Karpas-422 (cell line): ENCODE measurements around the gene NTRK3. TPM values are rescaled to one million over a fixed set of nuclear protein-coding genes. Genes with fewer than 3 reads are reported as not detected.
A peak's percentile ranks its signal among the peaks of the same experiment; 100 is the strongest.

Experiments used
- DNase-seq: peaks from one replicate; pipeline ENCODE4 v3.0.0-alpha.2; 2015
- H2AFZ ChIP-seq: fragments of 200-600 bp; sonication (generic); 2 replicates; pipeline ENCODE4 v1.6.1; 2014; ENCODE audit warnings: antibody characterized with exemption, low read length, mixed read lengths
- H3K27ac ChIP-seq: fragments of 200-600 bp; sonication (generic); 2 replicates; pipeline ENCODE4 v1.5.1; 2014; ENCODE audit warnings: mild to moderate bottlenecking, low read length, moderate library complexity
- H3K27me3 ChIP-seq: fragments of 200-600 bp; sonication (generic); 2 replicates; pipeline ENCODE4 v1.6.1; 2014; ENCODE audit warnings: low read length, mixed read lengths
- H3K36me3 ChIP-seq: fragments of 200-600 bp; sonication (generic); 2 replicates; pipeline ENCODE4 v1.6.1; 2014; ENCODE audit warnings: low read length, mixed read lengths; ENCODE audit not compliant: insufficient read depth
- H3K4me1 ChIP-seq: fragments of 200-600 bp; sonication (generic); 2 replicates; pipeline ENCODE4 v1.6.1; 2014; ENCODE audit warnings: mild to moderate bottlenecking, low read length, mixed read lengths
- H3K4me2 ChIP-seq: fragments of 200-600 bp; sonication (generic); 2 replicates; pipeline ENCODE4 v1.6.1; 2014; ENCODE audit warnings: low read length, low read depth, mild to moderate bottlenecking; ENCODE audit not compliant: poor library complexity, severe bottlenecking
- H3K4me3 ChIP-seq: fragments of 200-600 bp; sonication (generic); 2 replicates; pipeline ENCODE4 v1.5.1; 2014; ENCODE audit warnings: mild to moderate bottlenecking, antibody characterized with exemption, low read length, mixed read lengths
- H3K79me2 ChIP-seq: fragments of 200-600 bp; sonication (generic); 2 replicates; pipeline ENCODE4 v1.6.1; 2014; ENCODE audit warnings: mild to moderate bottlenecking, low read length, mixed read lengths
- H3K9ac ChIP-seq: fragments of 200-600 bp; sonication (generic); 2 replicates; pipeline ENCODE4 v1.6.0; 2014; ENCODE audit warnings: low read length
- H3K9me2 ChIP-seq: fragments of 200-600 bp; sonication (generic), shearing (Covaris generic); replicated peaks from 2 replicates; pipeline ENCODE4 v1.6.0; 2014; ENCODE audit warnings: mild to moderate bottlenecking, low read length, moderate library complexity; ENCODE audit not compliant: insufficient read depth
- H3K9me3 ChIP-seq: fragments of 300-700, 200-600 bp; sonication (generic); 2 replicates; pipeline ENCODE4 v1.6.1; 2014; ENCODE audit warnings: low read length, mixed read lengths
- H4K20me1 ChIP-seq: fragments of 200-600 bp; sonication (generic); 2 replicates; pipeline ENCODE4 v1.6.1; 2014; ENCODE audit warnings: mild to moderate bottlenecking, antibody characterized with exemption, low read length, low read depth; ENCODE audit not compliant: insufficient read depth
- total RNA-seq: library from RNA; depleted of rRNA; stranded (reverse); fragments of >200 nt; shearing (Covaris generic); gene quantifications from 2 replicates; pipeline ENCODE4 v1.2.3, GENCODE V29; 2014; ENCODE audit warnings: low replicate concordance

Gene NTRK3
- total RNA-seq, 1 experiment from 2014 or later: 0.11 TPM

- Histone ChIP-seq H3K9me3 (no peaks in the 10 kb centered on the region), H2AFZ (no peak overlapping the region), H4K20me1 (no peaks in the 10 kb centered on the region), H3K4me2 (no peak overlapping the region), H3K4me1 (no peaks in the 10 kb centered on the region), H3K36me3 (no peaks in the 10 kb centered on the region), H3K9me2 (no peaks in the 10 kb centered on the region), H3K4me3 (no peak overlapping the region), H3K79me2 (no peaks in the 10 kb centered on the region), H3K27me3 (no peaks in the 10 kb centered on the region), H3K9ac (no peak overlapping the region), H3K27ac (no peak overlapping the region)
- DNase-seq: no peak
These were observed 11.2 kb upstream of the NTRK3 start for GRCh38 chr15:88267720-88268119.

DNA sequence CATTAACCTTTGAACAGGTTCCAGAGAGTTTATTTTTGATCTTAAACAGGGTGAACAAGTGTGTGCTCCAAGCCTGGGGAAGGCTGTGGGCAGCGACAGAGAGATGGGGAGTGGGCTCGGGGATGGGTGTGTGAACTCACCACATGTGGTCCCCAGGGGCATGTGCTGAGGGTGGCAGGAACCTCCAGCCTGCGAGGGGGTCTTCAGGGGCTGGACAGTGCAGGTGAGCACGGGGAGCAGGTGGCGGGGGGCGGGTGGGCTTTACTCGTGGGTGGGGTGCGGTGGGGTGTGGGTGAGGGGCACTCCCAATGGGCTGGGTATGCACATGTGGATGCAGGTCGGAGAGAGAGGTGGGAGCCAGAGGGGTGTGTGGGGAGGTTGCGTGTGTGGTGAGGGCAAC is 9.6 kb upstream of the NTRK3 start:
- no peaks in the 10 kb centered on the region for H3K4me1 ChIP-seq
- no peak overlapping the region for H3K4me2 ChIP-seq
- no peaks in the 10 kb centered on the region for H3K9me3 ChIP-seq
- no peak overlapping the region for H3K4me3 ChIP-seq
- H4K20me1 ChIP-seq: no peaks in the 10 kb centered on the region
- no peaks in the 10 kb centered on the region for H3K9me2 ChIP-seq
- H3K36me3 ChIP-seq: no peaks in the 10 kb centered on the region
- H3K79me2 ChIP-seq: no peaks in the 10 kb centered on the region
- no peak for DNase-seq
- H3K9ac ChIP-seq: no peak overlapping the region
- H2AFZ ChIP-seq: no peak overlapping the region
- no peaks in the 10 kb centered on the region for H3K27me3 ChIP-seq
- H3K27ac ChIP-seq: no peak overlapping the region

- H3K4me2 ChIP-seq: no peak overlapping the region
- no peak for DNase-seq
These were observed 8.1 kb upstream of the NTRK3 start for GRCh38 chr15:88264622-88265021.

GRCh38 chr15:88262064-88262463 is 5.5 kb upstream of the NTRK3 start:
- Histone ChIP-seq H2AFZ (no peak overlapping the region), H3K9me2 (no peaks in the 10 kb centered on the region), H3K4me3 (no peak overlapping the region), H3K36me3 (no peaks in the 10 kb centered on the region), H3K9ac (no peak overlapping the region), H3K79me2 (no peaks in the 10 kb centered on the region), H3K27me3 (no peaks in the 10 kb centered on the region), H3K4me2 (no peak overlapping the region), H3K27ac (no peak overlapping the region), H4K20me1 (no peaks in the 10 kb centered on the region), H3K9me3 (no peaks in the 10 kb centered on the region), H3K4me1 (no peaks in the 10 kb centered on the region)
- no peak for DNase-seq

More at GRCh38 chr15:88264622-88265021, 8.1 kb upstream of the NTRK3 start:
- Histone ChIP-seq H3K9me2 (no peaks in the 10 kb centered on the region), H3K79me2 (no peaks in the 10 kb centered on the region), H3K36me3 (no peaks in the 10 kb centered on the region), H3K9me3 (no peaks in the 10 kb centered on the region), H3K4me1 (no peaks in the 10 kb centered on the region), H3K4me3 (no peak overlapping the region), H4K20me1 (no peaks in the 10 kb centered on the region), H3K27me3 (no peaks in the 10 kb centered on the region), H2AFZ (no peak overlapping the region), H3K27ac (no peak overlapping the region), H3K9ac (no peak overlapping the region)

- Histone ChIP-seq H2AFZ (no peak overlapping the region), H3K4me3 (no peak overlapping the region), H3K9me2 (no peaks in the 10 kb centered on the region)
These were observed 1.6 kb upstream of the NTRK3 start for GRCh38 chr15:88258093-88258641.

GRCh38 chr15:88257311-88258092 is 963 bp upstream of the NTRK3 start:
- Histone ChIP-seq H3K36me3 (no peaks in the 10 kb centered on the region), H3K4me2 (no peak overlapping the region), H3K79me2 (no peaks in the 10 kb centered on the region), H3K4me3 (no peak overlapping the region), H3K27me3 (no peaks in the 10 kb centered on the region), H3K27ac (no peak overlapping the region), H3K9me3 (no peaks in the 10 kb centered on the region), H3K9ac (no peak overlapping the region), H3K4me1 (no peaks in the 10 kb centered on the region), H2AFZ (no peak overlapping the region), H4K20me1 (no peaks in the 10 kb centered on the region), H3K9me2 (no peaks in the 10 kb centered on the region)
- DNase-seq: no peak

More at GRCh38 chr15:88258093-88258641, 1.6 kb upstream of the NTRK3 start:
- Histone ChIP-seq H4K20me1 (no peaks in the 10 kb centered on the region), H3K9ac (no peak overlapping the region), H3K4me1 (no peaks in the 10 kb centered on the region), H3K79me2 (no peaks in the 10 kb centered on the region), H3K4me2 (no peak overlapping the region), H3K27me3 (no peaks in the 10 kb centered on the region), H3K9me3 (no peaks in the 10 kb centered on the region), H3K36me3 (no peaks in the 10 kb centered on the region), H3K27ac (no peak overlapping the region)
- DNase-seq: peak; percentile 47

GRCh38 chr15:88255484-88256278 is 858 bp downstream of the NTRK3 start:
- Histone ChIP-seq H3K79me2 (no peaks in the 10 kb centered on the region), H3K9ac (no peak overlapping the region), H3K36me3 (no peaks in the 10 kb centered on the region), H3K27ac (no peak overlapping the region), H3K9me3 (no peaks in the 10 kb centered on the region), H3K4me2 (no peak overlapping the region), H3K9me2 (no peaks in the 10 kb centered on the region), H2AFZ (no peak overlapping the region), H4K20me1 (no peaks in the 10 kb centered on the region), H3K27me3 (no peaks in the 10 kb centered on the region), H3K4me3 (no peak overlapping the region), H3K4me1 (no peaks in the 10 kb centered on the region)
- DNase-seq: no peak

DNA sequence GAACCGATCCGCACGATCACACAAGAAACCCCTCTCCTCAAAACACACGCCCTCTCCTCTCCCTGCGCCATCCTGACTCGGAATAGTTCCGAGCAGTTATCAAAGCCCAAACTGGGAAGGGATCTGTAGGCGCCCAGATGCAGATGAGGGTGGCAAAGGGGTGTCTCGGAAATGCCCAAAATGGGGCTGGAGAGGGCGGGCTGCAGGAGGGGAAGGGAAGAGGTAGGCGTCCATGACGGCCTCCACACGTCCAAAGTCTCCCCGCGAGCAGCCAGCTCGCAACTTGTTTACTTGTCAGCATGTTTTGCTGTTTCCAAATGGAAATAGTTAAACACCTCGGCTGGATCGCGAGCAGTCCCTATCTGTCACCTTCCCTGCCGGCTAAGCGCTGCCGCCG is 1.5 kb downstream of the NTRK3 start:
- H3K36me3 ChIP-seq: no peaks in the 10 kb centered on the region
- H2AFZ ChIP-seq: no peak overlapping the region
- H3K4me3 ChIP-seq: no peak overlapping the region
- H3K9me3 ChIP-seq: no peaks in the 10 kb centered on the region
- no peak overlapping the region for H3K4me2 ChIP-seq
- H3K27me3 ChIP-seq: no peaks in the 10 kb centered on the region
- H3K4me1 ChIP-seq: no peaks in the 10 kb centered on the region
- H3K79me2 ChIP-seq: no peaks in the 10 kb centered on the region
- no peak overlapping the region for H3K27ac ChIP-seq
- no peak overlapping the region for H3K9ac ChIP-seq
- no peak for DNase-seq
- no peaks in the 10 kb centered on the region for H4K20me1 ChIP-seq
- no peaks in the 10 kb centered on the region for H3K9me2 ChIP-seq
